ENCODE results near the gene KLHL35.
A peak's percentile ranks its signal among the peaks of the same experiment; 100 is the strongest.

The KLHL35 gene

GRCh38 chr11:75468534-75469340, 35.7 kb upstream of the KLHL35 start:
- peak; percentile 39 for DNase-seq (ENCODE audit: low spot score)

- no peak for DNase-seq (ENCODE audit: low spot score)
Measured at GRCh38 chr11:75467881-75468280, 34.9 kb upstream of the KLHL35 start.

- no peak for DNase-seq (ENCODE audit: low spot score)
Measured at GRCh38 chr11:75467311-75467710, 34.3 kb upstream of the KLHL35 start.

GRCh38 chr11:75465701-75466531, 32.9 kb upstream of the KLHL35 start:
- peak; percentile 82 for DNase-seq (ENCODE audit: low spot score)

- no peak for DNase-seq (ENCODE audit: low spot score)
Measured at GRCh38 chr11:75463106-75463774, 30.2 kb upstream of the KLHL35 start.

- DNase-seq (ENCODE audit: low spot score), result no peak
Measured at GRCh38 chr11:75462117-75462653, 29.2 kb upstream of the KLHL35 start.

GRCh38 chr11:75461151-75461550, 28.1 kb upstream of the KLHL35 start:
- peak; percentile 66 for DNase-seq (ENCODE audit: low spot score)

- no peak for DNase-seq (ENCODE audit: low spot score)
Measured at GRCh38 chr11:75456596-75457183, 23.7 kb upstream of the KLHL35 start.

- DNase-seq (ENCODE audit: low spot score), result no peak
Measured at GRCh38 chr11:75454987-75455386, 22.0 kb upstream of the KLHL35 start.

GRCh38 chr11:75453916-75454655, 21.1 kb upstream of the KLHL35 start:
- DNase-seq (ENCODE audit: low spot score), result peak; percentile 83

- DNase-seq (ENCODE audit: low spot score), result no peak
Measured at GRCh38 chr11:75450826-75451821, 18.1 kb upstream of the KLHL35 start.

- no peak for DNase-seq (ENCODE audit: low spot score)
Measured at GRCh38 chr11:75450236-75450635, 17.2 kb upstream of the KLHL35 start.

GRCh38 chr11:75449776-75450175, 16.8 kb upstream of the KLHL35 start:
- no peak for DNase-seq (ENCODE audit: low spot score)

GRCh38 chr11:75449271-75449670, 16.3 kb upstream of the KLHL35 start:
- DNase-seq (ENCODE audit: low spot score), result no peak

- DNase-seq (ENCODE audit: low spot score), result no peak
Measured at GRCh38 chr11:75447415-75447814, 14.4 kb upstream of the KLHL35 start.

GRCh38 chr11:75445315-75445953, 12.4 kb upstream of the KLHL35 start:
- DNase-seq (ENCODE audit: low spot score), result peak; percentile 82

- DNase-seq (ENCODE audit: low spot score), result no peak
Measured at GRCh38 chr11:75443043-75443442, 10.0 kb upstream of the KLHL35 start.

GRCh38 chr11:75442161-75442885, 9.3 kb upstream of the KLHL35 start:
- no peak for DNase-seq (ENCODE audit: low spot score)

GRCh38 chr11:75441804-75442132, 8.8 kb upstream of the KLHL35 start:
- DNase-seq (ENCODE audit: low spot score), result no peak

Measured in AG20443 (cell line).